Gastroesophageal sphincter (tissue), 3 donors: Measurements from ENCODE around the gene CCDC181.

Experiments
- CTCF ChIP-seq, 4 experiments: fragments of 200-600 bp in 2 of 4; fragments of 450-650 bp in 2 of 4; sonication (generic) in 1 of 4; IDR thresholded peaks; one replicate each; pipeline ENCODE4 v1.5.1; 2017 to 2019; ENCODE audit warnings: antibody characterized with exemption in 4 of 4, mild to moderate bottlenecking in 2 of 4, moderate library complexity in 2 of 4
- EP300 ChIP-seq: sonication (generic); formaldehyde crosslinking; IDR thresholded peaks from one replicate; pipeline ENCODE4 v1.6.1; 2017; ENCODE audit warnings: antibody characterized with exemption, mild to moderate bottlenecking
- POLR2A ChIP-seq, 2 donors: fragments of 450-650 bp; IDR thresholded peaks; one replicate each; pipeline ENCODE4 v1.6.1; 2017; ENCODE audit warnings: antibody characterized with exemption in 2 of 2, mild to moderate bottlenecking in 2 of 2, moderate library complexity in 1 of 2

GRCh38 chr1:169465281-169465680 lies 38.0 kb upstream of the CCDC181 start:
- TF ChIP-seq CTCF (IDR thresholded peaks at IDR 0.05) (no peak), EP300 (no peak), POLR2A (IDR thresholded peaks at IDR 0.05) (no peak)
